Spleen (tissue), 7 donors: Measurements from ENCODE around the gene ACTN3.
"Not testable (repeated sequence)": the region's sequence is repeated elsewhere in the genome, so short reads cannot be mapped to it uniquely, and the experiment has no call there.

ENCODE experiments used
- CTCF ChIP-seq, 11 experiments: fragments of 200-600 bp in 7 of 11; fragments of 450-650 bp in 4 of 11; sonication (generic) in 4 of 11; IDR thresholded peaks in 8 of 11; conservative IDR thresholded peaks in 3 of 11; 1 replicate in 7 of 11; 2 replicates in 4 of 11; pipeline versions ENCODE4 v1.4.0 to v1.8.0; 2016 to 2021; ENCODE audit warnings: antibody characterized with exemption in 11 of 11, inconsistent platforms in 4 of 11, mild to moderate bottlenecking in 1 of 11
- POLR2A ChIP-seq, 3 donors: fragments of 450-650 bp; IDR thresholded peaks; one replicate each; pipeline ENCODE4 v1.5.1; 2017; ENCODE audit warnings: antibody characterized with exemption in 3 of 3, mild to moderate bottlenecking in 1 of 3
- donor health status: DM: no; HTN: no; CAD: no; lungs with moderate emphysema.
- donor health status: DM: no; HTN: no; CAD: no.
- donor health status: DM: no; HTN: no; CAD: no.

- TF ChIP-seq CTCF (IDR thresholded peaks at IDR 0.05 in 8 of 11, conservative IDR thresholded peaks at IDR 0.05 in 3 of 11); POLR2A (IDR thresholded peaks at IDR 0.05): not testable (repeated sequence)
Observed at GRCh38 chr11:66589315-66589714, 42.6 kb downstream of the ACTN3 start.
